ENCODE measurements around the gene TRIM63. TPM values are rescaled to one million over a fixed set of nuclear protein-coding genes. Genes with fewer than 3 reads are reported as not detected.

The TRIM63 gene
- polyA plus RNA-seq, 10 donors = 23.1 to 48.6 (median 36.4) TPM

- DNase-seq = no peak
These were observed 47.1 kb downstream of the TRIM63 start for GRCh38 chr1:26020330-26020768.

- DNase-seq = peak in 1 of 3 donors; percentile 56
These were observed 47.7 kb downstream of the TRIM63 start for GRCh38 chr1:26019641-26020315.

- DNase-seq = no peak
These were observed 49.8 kb downstream of the TRIM63 start for GRCh38 chr1:26017606-26018005.

GRCh38 chr1:26016953-26017545 is 50.4 kb downstream of the TRIM63 start:
- DNase-seq = no peak

- DNase-seq = no peak
These were observed 51.0 kb downstream of the TRIM63 start for GRCh38 chr1:26016258-26016952.

- no peak for DNase-seq
These were observed 52.1 kb downstream of the TRIM63 start for GRCh38 chr1:26015358-26015757.

GRCh38 chr1:26014179-26014578 is 53.3 kb downstream of the TRIM63 start:
- no peak for DNase-seq

- DNase-seq = no peak
These were observed 54.6 kb downstream of the TRIM63 start for GRCh38 chr1:26012864-26013263.

- no peak for DNase-seq
These were observed 56.6 kb downstream of the TRIM63 start for GRCh38 chr1:26010825-26011224.

GRCh38 chr1:26009796-26010447 is 57.5 kb downstream of the TRIM63 start:
- no peak for DNase-seq

- no peak for DNase-seq
These were observed 60.7 kb downstream of the TRIM63 start for GRCh38 chr1:26006710-26007109.

GRCh38 chr1:26005434-26006105 is 61.9 kb downstream of the TRIM63 start:
- peak in 2 of 3 donors; percentile 62 to 75 for DNase-seq

GRCh38 chr1:26003756-26004155 is 63.7 kb downstream of the TRIM63 start:
- DNase-seq = no peak

GRCh38 chr1:26003262-26003661 is 64.2 kb downstream of the TRIM63 start:
- no peak for DNase-seq

Other genes starting within 250 kb of the TRIM63 start
- gene MTFR1L, start 247.7 kb downstream of the TRIM63 start, polyA plus RNA-seq (ENCODE audit: insufficient read length in 10 of 10) = 10 to 100 TPM; 53.2 to 73.6 (median 65.9) TPM
- gene AUNIP, start 208.2 kb downstream of the TRIM63 start, polyA plus RNA-seq (ENCODE audit: insufficient read length in 10 of 10) = 1 to 10 TPM in 7 of 10 donors, under 1 TPM in 3; 0.78 to 2.5 (median 1.3) TPM
- gene PAQR7, start 191.9 kb downstream of the TRIM63 start, polyA plus RNA-seq (ENCODE audit: insufficient read length in 10 of 10) = 1 to 10 TPM; 6.1 to 8.9 (median 7.0) TPM
- 100 to 1,000 TPM; 402 to 727 (median 524) TPM for gene STMN1, start 161.2 kb downstream of the TRIM63 start, polyA plus RNA-seq (ENCODE audit: insufficient read length in 10 of 10)
- 10 to 100 TPM; 30.1 to 83.9 (median 59.1) TPM for gene PAFAH2, start 69.6 kb downstream of the TRIM63 start, polyA plus RNA-seq (ENCODE audit: insufficient read length in 10 of 10)
- 1 to 10 TPM; 1.7 to 7.3 (median 3.2) TPM for gene EXTL1, start 45.9 kb downstream of the TRIM63 start, polyA plus RNA-seq (ENCODE audit: insufficient read length in 10 of 10)
- 1 to 10 TPM in 1 of 10 donors, under 1 TPM in 9; 0.16 to 1.1 (median 0.55) TPM for gene SLC30A2, start 21.5 kb downstream of the TRIM63 start, polyA plus RNA-seq (ENCODE audit: insufficient read length in 10 of 10)
- 1 to 10 TPM; 5.9 to 8.8 (median 6.8) TPM for gene PDIK1L, start 44.2 kb upstream of the TRIM63 start, polyA plus RNA-seq (ENCODE audit: insufficient read length in 10 of 10)
- gene FAM110D, start 91.4 kb upstream of the TRIM63 start, polyA plus RNA-seq (ENCODE audit: insufficient read length in 10 of 10) = 1 to 10 TPM in 1 of 10 donors, under 1 TPM in 9; 0.47 to 1.4 (median 0.75) TPM
- gene C1orf232, start 101.3 kb upstream of the TRIM63 start, polyA plus RNA-seq (ENCODE audit: insufficient read length in 10 of 10) = not detected
- 10 to 100 TPM; 10.3 to 21.7 (median 16.6) TPM for gene ZNF593, start 102.3 kb upstream of the TRIM63 start, polyA plus RNA-seq (ENCODE audit: insufficient read length in 10 of 10)
- gene ZNF593OS, start 104.2 kb upstream of the TRIM63 start, polyA plus RNA-seq (ENCODE audit: insufficient read length in 10 of 10) = 1 to 10 TPM in 8 of 10 donors, under 1 TPM in 2; 0.60 to 2.1 (median 1.4) TPM
- 1 to 10 TPM in 9 of 10 donors, under 1 TPM in 1; 0.97 to 3.9 (median 2.1) TPM for gene CNKSR1, start 109.9 kb upstream of the TRIM63 start, polyA plus RNA-seq (ENCODE audit: insufficient read length in 10 of 10)
- not detected for gene CATSPER4, start 123.0 kb upstream of the TRIM63 start, polyA plus RNA-seq (ENCODE audit: insufficient read length in 10 of 10)
- 10 to 100 TPM; 17.4 to 28.2 (median 22.9) TPM for gene CEP85, start 166.6 kb upstream of the TRIM63 start, polyA plus RNA-seq (ENCODE audit: insufficient read length in 10 of 10)
- 10 to 100 TPM; 46.1 to 79.3 (median 64.6) TPM for gene SH3BGRL3, start 212.5 kb upstream of the TRIM63 start, polyA plus RNA-seq (ENCODE audit: insufficient read length in 10 of 10)
- gene UBXN11, start 239.0 kb upstream of the TRIM63 start, polyA plus RNA-seq (ENCODE audit: insufficient read length in 10 of 10) = 10 to 100 TPM in 2 of 10 donors, 1 to 10 TPM in 8; 5.2 to 13.8 (median 8.0) TPM